ENCODE data around the gene CPT1B.

The CPT1B gene

GRCh38 chr22:50551160-50551752 lies 27.0 kb downstream of the CPT1B start:
- H3K4me1 ChIP-seq (ENCODE audit: insufficient read depth, insufficient read length), result no peaks in the 10 kb centered on the region
- DNase-seq (ENCODE audit: low read depth, low spot score), result no peak
- no peak overlapping the region for H3K9ac ChIP-seq (ENCODE audit: insufficient read length, low read depth)
- TF ChIP-seq YY1 (IDR thresholded peaks at IDR 0.05; ENCODE audit: insufficient read depth, insufficient read length) (no peak), SUZ12 (IDR thresholded peaks at IDR 0.05; ENCODE audit: extremely low read depth, insufficient read depth, insufficient read length) (no peak), ZNF274 (IDR thresholded peaks at IDR 0.05; ENCODE audit: low read depth, low read length) (no peak)
- no peaks in the 10 kb centered on the region for H3K9me3 ChIP-seq (ENCODE audit: insufficient read depth, low read length)
- H3K4me3 ChIP-seq (ENCODE audit: insufficient read length, low read depth), result no peak overlapping the region
- no peaks in the 10 kb centered on the region for H3K27me3 ChIP-seq (ENCODE audit: insufficient read depth, insufficient read length)
- H3K36me3 ChIP-seq (ENCODE audit: insufficient read depth, insufficient read length, low read length), result no peaks in the 10 kb centered on the region

GRCh38 chr22:50550395-50550794 lies 27.8 kb downstream of the CPT1B start:
- Histone ChIP-seq H3K9me3 (ENCODE audit: insufficient read depth, low read length) (no peaks in the 10 kb centered on the region), H3K4me1 (ENCODE audit: insufficient read depth, insufficient read length) (no peaks in the 10 kb centered on the region), H3K9ac (ENCODE audit: insufficient read length, low read depth) (no peak overlapping the region), H3K4me3 (ENCODE audit: insufficient read length, low read depth) (no peak overlapping the region), H3K27me3 (ENCODE audit: insufficient read depth, insufficient read length) (no peaks in the 10 kb centered on the region), H3K36me3 (ENCODE audit: insufficient read depth, insufficient read length, low read length) (no peaks in the 10 kb centered on the region)
- no peak for DNase-seq (ENCODE audit: low read depth, low spot score)
- no peak for TF ChIP-seq ZNF274 (IDR thresholded peaks at IDR 0.05; ENCODE audit: low read depth, low read length)
- no peak for TF ChIP-seq YY1 (IDR thresholded peaks at IDR 0.05; ENCODE audit: insufficient read depth, insufficient read length)
- no peak for TF ChIP-seq SUZ12 (IDR thresholded peaks at IDR 0.05; ENCODE audit: extremely low read depth, insufficient read depth, insufficient read length)

GRCh38 chr22:50548921-50549790 lies 29.1 kb downstream of the CPT1B start:
- TF ChIP-seq YY1 (IDR thresholded peaks at IDR 0.05; ENCODE audit: insufficient read depth, insufficient read length), result no peak
- TF ChIP-seq SUZ12 (IDR thresholded peaks at IDR 0.05; ENCODE audit: extremely low read depth, insufficient read depth, insufficient read length), result no peak
- TF ChIP-seq ZNF274 (IDR thresholded peaks at IDR 0.05; ENCODE audit: low read depth, low read length), result no peak
- DNase-seq (ENCODE audit: low read depth, low spot score), result no peak

GRCh38 chr22:50548040-50548920 lies 29.9 kb downstream of the CPT1B start:
- no peaks in the 10 kb centered on the region for H3K9me3 ChIP-seq (ENCODE audit: insufficient read depth, low read length)
- no peak overlapping the region for H3K4me3 ChIP-seq (ENCODE audit: insufficient read length, low read depth)
- no peaks in the 10 kb centered on the region for H3K4me1 ChIP-seq (ENCODE audit: insufficient read depth, insufficient read length)
- peaks cover 11% of the 10 kb centered on the region for H3K27me3 ChIP-seq (ENCODE audit: insufficient read depth, insufficient read length)
- TF ChIP-seq YY1 (IDR thresholded peaks at IDR 0.05; ENCODE audit: insufficient read depth, insufficient read length) (no peak), SUZ12 (IDR thresholded peaks at IDR 0.05; ENCODE audit: extremely low read depth, insufficient read depth, insufficient read length) (no peak), ZNF274 (IDR thresholded peaks at IDR 0.05; ENCODE audit: low read depth, low read length) (no peak)
- DNase-seq (ENCODE audit: low read depth, low spot score), result no peak
- H3K9ac ChIP-seq (ENCODE audit: insufficient read length, low read depth), result no peak overlapping the region
- H3K36me3 ChIP-seq (ENCODE audit: insufficient read depth, insufficient read length, low read length), result no peaks in the 10 kb centered on the region

More at GRCh38 chr22:50548921-50549790, 29.1 kb downstream of the CPT1B start:
- no peaks in the 10 kb centered on the region for H3K36me3 ChIP-seq (ENCODE audit: insufficient read depth, insufficient read length, low read length)
- peaks cover 11% of the 10 kb centered on the region for H3K27me3 ChIP-seq (ENCODE audit: insufficient read depth, insufficient read length)
- no peak overlapping the region for H3K4me3 ChIP-seq (ENCODE audit: insufficient read length, low read depth)
- H3K4me1 ChIP-seq (ENCODE audit: insufficient read depth, insufficient read length), result no peaks in the 10 kb centered on the region
- no peaks in the 10 kb centered on the region for H3K9me3 ChIP-seq (ENCODE audit: insufficient read depth, low read length)
- no peak overlapping the region for H3K9ac ChIP-seq (ENCODE audit: insufficient read length, low read depth)

- Histone ChIP-seq H3K4me3 (ENCODE audit: insufficient read length, low read depth) (no peak overlapping the region), H3K9ac (ENCODE audit: insufficient read length, low read depth) (no peak overlapping the region), H3K4me1 (ENCODE audit: insufficient read depth, insufficient read length) (no peaks in the 10 kb centered on the region), H3K27me3 (ENCODE audit: insufficient read depth, insufficient read length) (peaks cover 11% of the 10 kb centered on the region), H3K36me3 (ENCODE audit: insufficient read depth, insufficient read length, low read length) (no peaks in the 10 kb centered on the region), H3K9me3 (ENCODE audit: insufficient read depth, low read length) (no peaks in the 10 kb centered on the region)
- DNase-seq (ENCODE audit: low read depth, low spot score), result no peak
- TF ChIP-seq YY1 (IDR thresholded peaks at IDR 0.05; ENCODE audit: insufficient read depth, insufficient read length) (no peak), SUZ12 (IDR thresholded peaks at IDR 0.05; ENCODE audit: extremely low read depth, insufficient read depth, insufficient read length) (no peak), ZNF274 (IDR thresholded peaks at IDR 0.05; ENCODE audit: low read depth, low read length) (no peak)
Observed at GRCh38 chr22:50547263-50547985, 30.8 kb downstream of the CPT1B start.

- Histone ChIP-seq H3K36me3 (ENCODE audit: insufficient read depth, insufficient read length, low read length) (no peaks in the 10 kb centered on the region), H3K4me3 (ENCODE audit: insufficient read length, low read depth) (no peak overlapping the region), H3K27me3 (ENCODE audit: insufficient read depth, insufficient read length) (peaks cover 11% of the 10 kb centered on the region), H3K9ac (ENCODE audit: insufficient read length, low read depth) (no peak overlapping the region), H3K9me3 (ENCODE audit: insufficient read depth, low read length) (no peaks in the 10 kb centered on the region), H3K4me1 (ENCODE audit: insufficient read depth, insufficient read length) (no peaks in the 10 kb centered on the region)
- no peak for DNase-seq (ENCODE audit: low read depth, low spot score)
- no peak for TF ChIP-seq YY1 (IDR thresholded peaks at IDR 0.05; ENCODE audit: insufficient read depth, insufficient read length)
- no peak for TF ChIP-seq SUZ12 (IDR thresholded peaks at IDR 0.05; ENCODE audit: extremely low read depth, insufficient read depth, insufficient read length)
- TF ChIP-seq ZNF274 (IDR thresholded peaks at IDR 0.05; ENCODE audit: low read depth, low read length), result no peak
Observed at GRCh38 chr22:50546326-50547262, 31.6 kb downstream of the CPT1B start.

Measured in NT2/D1 (cell line).